GM10266 (cell line): ENCODE results near the gene METTL18.

Experiments
- DNase-seq: peaks from one replicate; pipeline ENCODE4 v3.0.0; 2012; ENCODE audit errors: extremely low spot score
- TF ChIP-seq, protein P1 (sequence below): IDR thresholded peaks from 2 replicates; pipeline ENCODE4 v1.5.1; 2012; ENCODE audit warnings: mild to moderate bottlenecking, low read depth; ENCODE audit not compliant: control insufficient read depth, insufficient read depth; ENCODE audit errors: missing control alignments

METTL18 gene

DNA sequence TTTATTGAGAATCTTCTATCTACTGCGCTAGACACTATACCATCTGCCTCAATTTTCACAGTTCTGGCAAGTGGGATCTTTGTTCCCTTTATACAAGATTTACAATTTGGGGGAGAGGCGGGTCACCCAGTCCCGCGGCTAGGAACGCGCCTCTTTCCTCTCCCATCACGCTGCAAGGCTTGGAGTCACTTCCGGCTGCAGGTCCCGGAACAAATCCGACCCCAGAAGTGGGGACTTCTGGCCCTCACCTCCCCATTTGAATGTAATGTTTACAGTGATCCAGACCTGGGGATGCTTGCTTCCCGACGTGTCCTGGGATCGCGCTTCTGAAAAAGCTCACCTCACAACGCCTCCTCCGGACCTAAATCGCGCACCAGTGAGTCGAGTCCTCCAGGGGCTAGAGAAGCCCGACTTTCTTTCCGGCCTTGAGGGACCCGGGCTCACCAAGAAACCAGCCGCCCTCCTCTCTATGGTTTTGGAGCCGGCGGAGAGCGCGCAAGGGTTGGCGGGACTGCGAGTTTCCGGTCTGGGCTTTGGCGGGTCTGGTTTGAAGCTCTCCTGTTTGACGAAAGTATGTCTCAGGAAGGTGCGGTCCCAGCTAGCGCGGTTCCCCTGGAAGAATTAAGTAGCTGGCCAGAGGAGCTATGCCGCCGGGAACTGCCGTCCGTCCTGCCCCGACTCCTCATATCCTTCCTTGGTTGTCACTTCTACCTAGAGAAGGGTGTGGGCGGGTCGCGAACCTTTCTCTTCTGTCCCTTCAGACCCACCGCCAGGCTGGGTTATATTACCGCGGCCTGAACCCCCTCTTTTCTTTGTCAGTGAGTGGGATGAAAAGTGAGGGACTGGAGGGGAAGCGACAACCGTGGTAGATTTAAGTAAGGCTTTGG is at the start of gene METTL18:
Gene METTL18, minus strand, starts transcription at position 378 of the 887 bp plus-strand sequence. CDS start 1,212 bp downstream, outside the sequence.
- TF ChIP-seq, protein P1, sequence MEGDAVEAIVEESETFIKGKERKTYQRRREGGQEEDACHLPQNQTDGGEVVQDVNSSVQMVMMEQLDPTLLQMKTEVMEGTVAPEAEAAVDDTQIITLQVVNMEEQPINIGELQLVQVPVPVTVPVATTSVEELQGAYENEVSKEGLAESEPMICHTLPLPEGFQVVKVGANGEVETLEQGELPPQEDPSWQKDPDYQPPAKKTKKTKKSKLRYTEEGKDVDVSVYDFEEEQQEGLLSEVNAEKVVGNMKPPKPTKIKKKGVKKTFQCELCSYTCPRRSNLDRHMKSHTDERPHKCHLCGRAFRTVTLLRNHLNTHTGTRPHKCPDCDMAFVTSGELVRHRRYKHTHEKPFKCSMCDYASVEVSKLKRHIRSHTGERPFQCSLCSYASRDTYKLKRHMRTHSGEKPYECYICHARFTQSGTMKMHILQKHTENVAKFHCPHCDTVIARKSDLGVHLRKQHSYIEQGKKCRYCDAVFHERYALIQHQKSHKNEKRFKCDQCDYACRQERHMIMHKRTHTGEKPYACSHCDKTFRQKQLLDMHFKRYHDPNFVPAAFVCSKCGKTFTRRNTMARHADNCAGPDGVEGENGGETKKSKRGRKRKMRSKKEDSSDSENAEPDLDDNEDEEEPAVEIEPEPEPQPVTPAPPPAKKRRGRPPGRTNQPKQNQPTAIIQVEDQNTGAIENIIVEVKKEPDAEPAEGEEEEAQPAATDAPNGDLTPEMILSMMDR = no peak

DNA sequence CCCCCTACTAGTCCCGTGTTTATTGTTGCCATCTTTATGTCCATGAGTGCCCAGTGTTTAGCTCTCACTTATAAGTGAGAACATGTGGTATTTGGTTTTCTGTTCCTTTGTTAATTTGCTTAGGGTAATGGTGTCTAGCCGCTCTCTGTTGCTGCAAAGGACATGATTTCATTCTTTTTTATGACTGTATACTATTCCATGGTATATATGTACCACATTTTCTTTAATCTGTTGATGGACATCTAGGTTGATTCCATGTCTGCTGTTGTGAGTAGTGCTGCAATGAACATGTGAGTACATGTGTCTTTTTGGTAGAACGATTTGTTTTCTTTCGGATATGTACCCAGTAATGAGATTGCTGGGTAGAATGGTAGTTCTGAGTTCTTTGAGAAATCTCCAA is 44.2 kb upstream of the METTL18 start:
- TF ChIP-seq, protein P1 = no peak
- no peak for DNase-seq

More for the DNA sequence above, at the start of gene METTL18:
- peak; percentile 84 for DNase-seq

DNA sequence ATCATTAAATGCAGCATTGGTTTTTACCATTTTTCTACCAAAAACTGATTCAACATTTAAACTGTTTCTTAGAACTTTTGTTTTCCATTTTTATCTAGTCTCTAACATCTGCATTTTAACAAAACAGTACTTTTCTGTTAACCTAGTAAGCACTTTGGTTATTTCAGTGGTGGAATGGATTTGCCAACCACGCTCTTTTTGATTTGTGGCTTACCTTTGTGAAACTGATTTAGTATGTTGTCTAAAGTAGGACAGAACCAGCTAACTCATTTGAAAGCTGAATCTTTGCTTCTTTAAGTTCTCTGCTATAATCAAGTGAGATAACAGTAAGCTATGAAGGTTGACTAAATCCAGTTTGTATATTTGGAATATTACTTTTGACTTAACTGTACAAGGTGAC is 41.5 kb upstream of the METTL18 start:
- TF ChIP-seq, protein P1 = no peak
- DNase-seq = no peak

DNA sequence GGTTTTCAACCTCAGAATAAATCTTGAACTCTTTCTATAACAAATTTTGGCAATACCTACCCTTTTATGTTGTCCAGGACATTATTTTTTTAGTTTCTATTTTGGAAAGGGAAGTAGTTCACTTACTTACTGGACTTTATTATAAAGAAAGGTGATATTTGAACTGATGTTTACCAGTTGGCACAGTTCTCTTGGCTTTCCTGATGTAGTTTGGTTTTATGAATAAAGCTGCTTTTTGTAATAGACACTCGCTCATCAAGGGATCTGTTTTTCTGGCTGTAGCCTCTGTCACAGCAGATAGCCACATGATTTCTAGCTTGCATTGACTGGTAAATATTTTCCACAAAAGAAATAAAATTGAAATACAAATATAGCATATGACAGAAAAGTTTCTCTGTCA is 40.9 kb upstream of the METTL18 start:
- DNase-seq = no peak
- TF ChIP-seq, protein P1 = no peak

DNA sequence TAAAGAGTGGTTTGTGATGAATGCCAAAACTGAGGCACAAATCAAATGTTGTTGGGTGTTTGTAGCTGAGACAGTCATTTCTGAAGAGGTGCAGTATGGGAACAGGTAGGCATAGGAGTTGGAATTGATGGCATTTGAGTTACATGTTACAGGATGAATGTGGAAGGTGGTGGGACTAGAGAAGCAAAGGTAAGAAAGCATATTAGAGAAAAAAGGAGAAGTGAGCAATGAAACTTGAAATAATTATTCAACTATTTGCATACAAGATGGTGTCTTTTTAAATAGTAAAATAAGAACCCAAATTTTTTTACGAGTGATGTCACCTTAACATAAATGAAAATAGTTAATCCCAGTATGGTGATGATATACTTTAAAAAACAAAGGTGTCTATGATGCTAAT is 40.2 kb upstream of the METTL18 start:
- DNase-seq = no peak
- TF ChIP-seq, protein P1 = no peak

DNA sequence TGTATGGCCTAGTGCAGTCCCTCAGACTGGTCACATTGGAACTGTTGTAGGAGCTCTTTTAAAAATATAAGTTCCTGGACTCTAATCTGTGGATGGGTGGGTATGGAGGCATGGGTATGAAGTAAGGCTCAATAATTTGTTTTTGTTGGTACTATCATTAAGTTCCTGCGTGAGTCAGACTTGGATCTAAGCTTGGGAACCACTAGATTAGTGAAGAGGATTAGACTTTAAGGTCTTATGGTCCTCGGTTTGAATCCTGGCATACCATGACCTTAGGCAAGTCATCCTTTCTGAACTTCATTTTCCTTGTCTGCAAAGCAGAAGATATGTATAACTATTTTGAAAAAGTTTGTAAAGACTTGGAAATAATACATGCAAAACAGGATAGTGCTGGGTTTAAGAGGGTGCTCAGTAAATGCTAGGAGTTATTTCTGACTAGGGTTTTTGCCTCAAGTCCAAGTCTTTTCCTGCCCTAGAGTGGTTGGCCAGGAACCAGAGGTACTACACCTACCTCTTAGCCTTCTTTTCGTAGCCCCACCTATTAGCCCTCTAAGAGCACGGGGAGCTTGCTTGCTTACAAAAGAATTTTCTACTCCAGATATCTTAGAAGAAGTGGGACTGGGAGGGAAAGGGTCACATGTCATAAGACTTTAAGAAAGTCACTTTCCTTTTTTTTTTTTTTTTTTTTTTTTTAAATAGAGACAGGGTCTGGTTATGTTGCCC is 38.6 kb upstream of the METTL18 start:
- TF ChIP-seq, protein P1 = no peak
- DNase-seq = no peak
